ENCODE results near the gene TAMALIN.

DNA sequence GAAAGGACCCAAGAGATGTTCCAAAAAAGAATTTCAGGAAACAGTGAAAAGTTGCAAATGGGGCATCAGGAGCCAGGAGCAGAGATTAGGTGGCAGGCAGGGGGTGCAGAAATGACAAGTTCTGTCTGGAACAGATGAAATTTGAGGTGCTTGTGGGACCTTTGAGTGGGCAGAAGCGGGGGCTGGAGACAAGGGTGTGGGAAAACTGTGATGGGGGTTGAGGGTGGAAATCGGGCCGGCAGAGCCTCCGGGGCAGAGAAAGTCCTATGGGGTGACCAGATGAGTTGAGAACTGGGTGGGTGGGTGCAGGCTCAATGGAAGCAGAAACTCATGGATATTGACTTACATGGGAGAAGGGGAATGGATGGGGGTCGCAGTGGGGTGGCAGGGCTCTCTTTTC, 42.9 kb downstream of the TAMALIN start:
- no peak for TF ChIP-seq POLR2AphosphoS5 (IDR thresholded peaks at IDR 0.05; ENCODE audit: borderline replicate concordance, low read depth, low read length)
- no peak for TF ChIP-seq EZH2 (IDR thresholded peaks at IDR 0.05)
- no peak for TF ChIP-seq FOXP2 (optimal IDR thresholded peaks at IDR 0.05; ENCODE audit: control extremely low read depth, extremely low read length, insufficient read depth)
